ENCODE measurements around the gene GALK1.
A peak's percentile ranks its signal among the peaks of the same experiment; 100 is the strongest.
"Not testable (repeated sequence)": the region's sequence is repeated elsewhere in the genome, so short reads cannot be mapped to it uniquely, and the experiment has no call there.

The GALK1 gene

GRCh38 chr17:75764711-75765421 lies at the start of gene GALK1:
Gene GALK1 (minus strand): TSS chr17:75765192. CDS start chr17:75765136, 56 bp downstream.
- DNase-seq, result peak; percentile 65

GRCh38 chr17:75814021-75814395 lies 49.0 kb upstream of the GALK1 start:
- no peak for DNase-seq

GRCh38 chr17:75813081-75814020 lies 48.4 kb upstream of the GALK1 start:
- DNase-seq, result no peak

- DNase-seq, result no peak
These were observed 47.4 kb upstream of the GALK1 start for GRCh38 chr17:75812096-75813013.

DNA sequence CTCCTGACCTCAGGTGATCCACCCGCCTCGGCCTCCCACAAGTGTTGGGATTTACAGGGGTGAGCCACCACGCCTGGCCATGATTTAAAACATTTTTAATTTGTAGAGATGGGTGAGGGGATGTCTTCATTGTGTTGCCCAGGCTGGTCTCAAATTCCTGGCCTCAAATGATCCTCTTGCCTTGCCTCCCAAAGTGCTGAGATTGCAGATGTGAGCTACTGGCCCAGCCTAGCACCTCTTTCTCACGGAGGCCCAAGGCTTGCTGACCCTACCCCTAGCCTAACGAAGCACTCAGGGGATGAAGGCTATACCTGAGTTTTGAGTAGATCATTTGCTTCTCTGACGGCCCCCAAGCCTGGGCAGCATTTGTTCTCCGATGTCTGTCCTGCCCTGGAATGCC lies 46.2 kb upstream of the GALK1 start:
- DNase-seq, result no peak

DNA sequence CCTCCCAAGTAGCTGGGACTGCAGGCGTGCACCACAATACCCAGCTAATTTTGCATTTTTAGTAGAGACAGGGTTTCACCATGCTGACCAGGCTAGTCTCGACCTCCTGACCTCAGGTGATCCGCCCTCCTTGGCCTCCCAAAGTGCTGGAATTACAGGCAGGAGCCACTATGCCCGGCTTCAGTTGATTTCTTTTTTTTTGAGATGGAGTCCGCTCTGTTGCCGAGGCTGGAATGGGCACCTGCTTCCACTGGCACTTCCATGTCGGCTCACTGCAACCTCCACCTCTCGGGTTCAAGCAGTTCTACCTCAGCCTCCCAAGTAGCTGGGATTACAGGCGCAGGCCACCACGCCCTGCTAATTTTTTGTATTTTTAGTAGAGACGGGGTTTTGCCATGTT lies 45.8 kb upstream of the GALK1 start:
- not testable (repeated sequence) for DNase-seq

DNA sequence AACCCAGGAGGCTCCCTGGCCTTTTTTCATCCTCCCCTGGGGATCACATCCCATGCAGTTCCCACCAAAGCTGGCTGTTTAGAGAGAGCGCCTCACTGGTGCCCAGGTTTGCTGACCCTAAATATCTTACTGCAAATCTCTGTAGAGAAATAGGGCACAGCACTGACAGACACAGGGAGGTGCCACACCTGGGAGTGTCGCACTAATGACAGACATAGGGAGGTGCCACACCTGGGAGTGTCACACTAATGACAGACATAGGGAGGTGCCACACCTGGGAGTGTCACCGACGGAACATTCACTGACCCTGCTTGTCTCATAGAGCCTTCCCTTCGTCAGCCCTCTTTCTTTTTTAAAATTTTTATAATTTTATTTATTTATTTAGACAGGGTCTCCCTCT lies 45.2 kb upstream of the GALK1 start:
- no peak for DNase-seq

GRCh38 chr17:75809631-75810111 lies 44.7 kb upstream of the GALK1 start:
- DNase-seq, result no peak

DNA sequence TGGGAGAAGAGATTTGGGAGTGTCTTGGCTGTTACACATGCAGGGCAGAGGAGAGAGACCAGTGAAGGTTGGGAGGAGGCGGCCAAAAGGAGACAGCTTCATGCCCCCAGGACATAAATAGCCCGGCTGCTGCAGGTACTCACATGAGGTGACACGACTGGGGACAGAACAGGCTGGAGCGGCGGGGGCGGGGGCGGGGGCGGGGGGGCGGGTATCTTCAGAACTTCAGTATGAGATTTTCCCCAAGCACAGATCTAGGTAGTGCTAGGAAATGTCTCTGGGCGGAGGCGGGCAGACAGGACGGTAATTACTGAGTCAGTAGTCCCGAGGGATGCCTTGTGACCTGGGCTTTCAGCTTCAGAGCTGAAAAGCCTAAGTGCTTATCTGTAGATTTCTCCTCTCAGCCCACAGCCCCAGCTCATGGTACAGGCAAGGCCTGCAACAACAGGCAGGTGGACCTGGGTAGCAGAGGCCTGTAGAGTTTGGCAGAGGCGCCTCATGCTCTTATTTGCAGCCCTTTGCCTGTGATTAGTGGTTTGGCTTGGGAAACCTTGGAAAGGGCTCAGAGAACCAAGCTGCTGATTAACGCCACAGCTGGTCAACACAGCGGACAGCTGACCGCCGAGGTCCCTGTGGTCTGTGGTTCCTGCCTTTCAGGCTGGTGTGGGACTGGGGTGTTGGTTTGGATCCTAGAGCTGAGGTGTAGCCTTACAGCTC lies 44.1 kb upstream of the GALK1 start:
- peak; percentile 61 for DNase-seq

GRCh38 chr17:75808549-75808904 lies 43.5 kb upstream of the GALK1 start:
- DNase-seq, result no peak

GRCh38 chr17:75807861-75808260 lies 42.9 kb upstream of the GALK1 start:
- DNase-seq, result no peak

DNA sequence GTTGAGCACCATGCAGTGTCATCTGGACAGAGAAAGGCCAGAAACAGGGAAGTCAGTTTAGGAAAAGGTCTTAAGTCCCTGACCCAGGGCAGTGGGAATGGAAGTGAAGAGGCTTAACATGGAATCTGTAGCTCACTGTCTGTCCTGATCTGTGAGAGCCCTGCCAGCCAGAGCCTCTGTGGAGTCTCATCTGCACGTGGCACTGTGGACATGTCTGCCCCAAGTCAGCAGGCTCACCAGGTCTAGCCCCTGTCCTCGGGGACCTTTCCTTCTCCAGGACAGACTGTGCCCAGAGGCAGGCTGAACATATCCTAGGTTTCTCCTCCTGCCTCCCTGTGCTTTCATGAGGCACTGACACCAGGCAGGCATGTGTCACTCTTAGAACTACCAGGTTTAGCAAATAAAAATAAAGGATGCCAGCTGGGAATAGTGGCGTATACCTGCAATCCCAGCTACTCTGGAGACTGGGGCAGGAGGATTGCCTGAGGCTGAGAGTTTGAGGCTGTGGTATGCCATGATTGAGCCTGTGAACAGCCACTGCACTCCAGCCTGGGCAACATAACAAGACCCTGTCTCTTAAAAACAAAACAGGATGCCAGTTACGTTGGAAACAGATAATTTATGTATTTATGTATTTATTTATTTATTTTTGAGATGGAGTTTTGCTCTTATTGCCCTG lies 42.0 kb upstream of the GALK1 start:
- no peak for DNase-seq

DNA sequence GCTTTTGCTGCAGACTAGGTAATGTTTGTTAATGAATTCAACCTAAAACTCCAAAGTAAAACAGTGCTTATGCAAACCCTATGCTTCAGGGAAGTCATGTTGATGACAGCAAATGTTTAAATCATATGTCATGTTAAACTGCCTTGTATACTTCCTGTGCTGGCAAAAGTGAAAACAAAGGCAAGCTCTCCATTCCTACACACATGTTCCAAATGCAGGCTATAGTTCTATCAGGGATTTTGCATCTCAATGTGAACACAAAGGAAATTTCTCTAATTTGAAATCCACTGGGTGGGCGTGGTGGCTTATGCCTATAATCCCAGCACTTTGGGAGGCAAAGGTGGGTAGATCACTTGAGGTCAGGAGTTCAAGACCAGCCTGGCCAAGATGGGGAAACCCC lies 38.9 kb upstream of the GALK1 start:
- DNase-seq, result no peak

DNA sequence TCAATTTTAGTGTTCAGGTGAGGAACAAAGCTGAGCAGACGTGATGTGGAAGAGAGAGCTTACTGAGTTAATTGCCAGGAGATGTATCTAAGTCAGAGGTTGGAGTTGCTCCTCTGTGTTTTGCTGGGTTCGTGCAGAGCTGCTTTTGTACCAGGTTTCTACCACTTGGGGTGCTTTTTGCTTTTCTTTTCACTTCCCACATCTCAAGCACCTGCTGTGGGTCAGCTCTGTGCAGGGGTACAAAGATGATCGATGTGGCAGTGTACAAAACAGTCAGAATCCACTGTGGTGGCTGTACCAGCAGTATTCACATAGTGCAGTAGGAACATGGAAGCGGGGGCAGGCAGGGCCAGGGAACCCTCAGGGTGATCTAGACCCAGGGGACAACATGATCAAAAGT lies 34.4 kb upstream of the GALK1 start:
- DNase-seq, result no peak

GRCh38 chr17:75795820-75796607 lies 31.0 kb upstream of the GALK1 start:
- DNase-seq, result no peak

- DNase-seq, result no peak
These were observed 28.5 kb upstream of the GALK1 start for GRCh38 chr17:75793460-75793859.

GRCh38 chr17:75791254-75791653 lies 26.3 kb upstream of the GALK1 start:
- DNase-seq, result no peak

DNA sequence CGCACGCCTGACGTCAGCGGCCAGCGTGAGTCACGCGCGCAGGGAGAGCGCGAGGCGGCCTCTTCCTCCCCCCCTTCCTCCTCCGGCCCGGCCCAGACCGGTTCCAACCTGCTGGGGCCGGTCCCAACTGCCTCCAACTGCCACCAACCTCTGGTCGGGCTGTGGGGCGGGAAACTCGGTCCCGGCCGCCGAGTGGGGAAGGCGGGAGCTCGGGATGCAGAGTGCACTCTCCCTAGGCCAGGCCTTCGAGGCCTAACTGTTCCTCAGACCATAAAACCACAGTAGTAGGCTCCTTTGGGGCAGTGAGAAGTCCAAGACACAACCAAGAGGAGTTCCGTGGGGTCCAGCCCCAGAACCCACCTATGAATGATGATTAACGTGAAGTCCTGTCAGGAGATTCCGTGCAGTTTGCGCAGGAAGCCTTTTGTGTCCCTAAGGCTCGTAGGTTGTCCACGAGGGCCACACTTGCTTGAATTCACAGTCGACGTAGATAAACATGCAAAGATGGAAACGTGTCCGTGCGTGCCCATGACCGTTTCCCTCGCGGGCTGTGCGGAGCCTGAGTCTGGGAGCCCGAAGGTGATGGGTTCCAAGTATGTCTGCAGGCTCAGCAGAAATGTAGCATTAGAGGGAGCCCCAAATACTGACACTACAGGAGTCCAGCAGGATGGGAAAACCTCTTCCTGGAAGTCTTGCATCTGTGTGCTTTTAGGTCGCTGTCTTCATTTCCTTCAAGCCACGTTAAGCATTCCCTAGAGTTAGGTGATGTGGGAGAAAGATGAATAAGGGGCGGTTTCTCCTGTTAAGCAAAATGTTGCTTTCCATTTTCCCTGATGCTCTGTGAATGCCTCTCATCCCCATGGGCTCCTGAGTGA lies 20.3 kb upstream of the GALK1 start:
- DNase-seq, result peak; percentile 96

DNA sequence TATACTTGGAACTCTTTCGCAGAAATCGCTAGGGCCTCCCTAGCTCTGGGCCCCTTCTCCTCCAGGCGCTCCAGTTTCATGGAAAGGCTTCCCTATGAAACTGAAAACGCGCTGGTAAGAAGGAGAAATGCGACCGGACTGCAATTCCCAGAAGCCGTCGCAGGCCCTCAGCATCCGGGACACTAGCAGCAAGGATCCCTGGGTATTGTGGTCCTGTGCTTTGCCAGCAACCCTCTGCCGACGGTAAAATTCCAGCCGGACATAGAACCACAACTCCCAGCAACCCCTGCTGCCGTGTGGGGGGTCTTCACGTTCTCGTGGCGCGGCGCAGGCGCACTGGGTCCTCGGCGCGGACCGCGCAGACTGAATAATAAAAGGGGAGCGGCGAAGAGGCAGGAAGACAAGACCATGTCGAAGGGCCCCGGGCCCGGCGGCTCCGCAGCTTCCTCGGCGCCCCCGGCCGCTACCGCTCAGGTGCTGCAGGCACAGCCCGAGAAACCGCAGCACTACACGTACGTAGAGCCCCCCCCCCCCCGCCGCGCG lies 19.6 kb upstream of the GALK1 start, which contains the start of gene UNK:
TSS of gene UNK (plus strand) at position 334 of the 543 bp plus-strand sequence. CDS start at position 409, 75 bp downstream.
- DNase-seq, result peak; percentile 100

Data from fibroblast of skin of right biceps (primary cell).